OCI-LY7 (cell line): ENCODE data around the gene DDTL.

Source experiments
- EZH2phosphoT487 ChIP-seq: fragments of 200-600 bp; sonication (generic); IDR thresholded peaks from 2 replicates; pipeline ENCODE4 v1.6.1; 2018; ENCODE audit warnings: low read depth, borderline replicate concordance, mild to moderate bottlenecking, mixed run types, antibody characterized with exemption, low read length, moderate library complexity, mixed read lengths
- TF ChIP-seq, protein P1 (sequence below): fragments of 200-600 bp; sonication (generic); conservative IDR thresholded peaks from 2 replicates; pipeline ENCODE4 v1.5.1; 2014; ENCODE audit warnings: mild to moderate bottlenecking, antibody characterized with exemption, low read length, moderate library complexity, mixed read lengths

DNA sequence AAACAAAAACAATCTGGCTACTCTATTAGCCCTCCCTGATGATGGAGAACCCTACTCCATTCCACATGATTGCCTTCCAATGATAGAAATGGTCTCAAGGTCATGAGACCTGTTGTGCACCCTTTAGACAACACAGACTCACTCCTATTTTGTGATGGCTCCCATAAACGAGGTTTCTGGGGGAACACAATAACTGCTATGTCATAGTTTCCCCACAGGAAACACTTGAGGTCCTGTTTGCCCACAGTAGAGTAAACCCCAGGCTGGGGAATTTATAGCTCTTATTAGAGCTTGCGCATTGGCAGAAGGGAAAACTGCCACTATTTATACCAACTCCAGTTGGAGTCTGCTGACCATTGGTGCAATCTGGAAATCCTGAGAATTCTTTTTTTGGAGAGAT is 43.8 kb upstream of the DDTL start:
- TF ChIP-seq EZH2phosphoT487: no peak
- TF ChIP-seq, protein P1, sequence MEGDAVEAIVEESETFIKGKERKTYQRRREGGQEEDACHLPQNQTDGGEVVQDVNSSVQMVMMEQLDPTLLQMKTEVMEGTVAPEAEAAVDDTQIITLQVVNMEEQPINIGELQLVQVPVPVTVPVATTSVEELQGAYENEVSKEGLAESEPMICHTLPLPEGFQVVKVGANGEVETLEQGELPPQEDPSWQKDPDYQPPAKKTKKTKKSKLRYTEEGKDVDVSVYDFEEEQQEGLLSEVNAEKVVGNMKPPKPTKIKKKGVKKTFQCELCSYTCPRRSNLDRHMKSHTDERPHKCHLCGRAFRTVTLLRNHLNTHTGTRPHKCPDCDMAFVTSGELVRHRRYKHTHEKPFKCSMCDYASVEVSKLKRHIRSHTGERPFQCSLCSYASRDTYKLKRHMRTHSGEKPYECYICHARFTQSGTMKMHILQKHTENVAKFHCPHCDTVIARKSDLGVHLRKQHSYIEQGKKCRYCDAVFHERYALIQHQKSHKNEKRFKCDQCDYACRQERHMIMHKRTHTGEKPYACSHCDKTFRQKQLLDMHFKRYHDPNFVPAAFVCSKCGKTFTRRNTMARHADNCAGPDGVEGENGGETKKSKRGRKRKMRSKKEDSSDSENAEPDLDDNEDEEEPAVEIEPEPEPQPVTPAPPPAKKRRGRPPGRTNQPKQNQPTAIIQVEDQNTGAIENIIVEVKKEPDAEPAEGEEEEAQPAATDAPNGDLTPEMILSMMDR: no peak
